HEK293 (cell line): ENCODE data around the gene ARHGAP10.

Source experiments
- CTCF ChIA-PET: fragments of 350-600 bp; formaldehyde crosslinking; extraction: SDS; loops from one replicate; lab custom pipeline; 2021; ENCODE audit warnings: antibody characterized with exemption; lab: Yijun Ruan, JAX
- POLR2A ChIA-PET: fragments of 300-600 bp; formaldehyde crosslinking; extraction: SDS; loops from one replicate; lab custom pipeline; 2020; ENCODE audit warnings: antibody characterized with exemption, inconsistent platforms; lab: Yijun Ruan, JAX
- H3K27ac ChIP-seq: fragments of 200-500 bp; sonication (Bioruptor generic); 2 replicates; pipeline ENCODE4 v1.5.1; 2014; ENCODE audit warnings: low read depth, low read length, control low read depth, inconsistent platforms; ENCODE audit errors: extremely low read depth
- H3K36me3 ChIP-seq, 2 experiments: fragments of 200-500 bp in 1 of 2; sonication (Bioruptor generic) in 1 of 2; 1 replicate in 1 of 2; 2 replicates in 1 of 2; pipeline ENCODE4 v1.5.1; 2014 to 2017; ENCODE audit warnings: inconsistent platforms in 2 of 2, low read length in 2 of 2; ENCODE audit not compliant: control insufficient read depth in 2 of 2, insufficient read depth in 1 of 2
- H3K4me1 ChIP-seq: fragments of 200-500 bp; sonication (Bioruptor generic); 2 replicates; pipeline ENCODE4 v1.5.1; 2014; ENCODE audit warnings: mild to moderate bottlenecking, low read length, inconsistent platforms; ENCODE audit not compliant: control insufficient read depth, insufficient read depth
- H3K4me3 ChIP-seq: 2 replicates; pipeline ENCODE4 v1.5.1; 2011; ENCODE audit warnings: low read depth, mild to moderate bottlenecking, control low read depth, low read length, moderate library complexity
- H3K9me3 ChIP-seq: fragments of 200-500 bp; sonication (Bioruptor generic); 2 replicates; pipeline ENCODE4 v1.5.1; 2014; ENCODE audit warnings: low read depth, low read length, inconsistent platforms; ENCODE audit not compliant: control insufficient read depth, insufficient read depth
- RBAK ChIP-seq: fragments of 450-650 bp; formaldehyde crosslinking; IDR thresholded peaks from 2 replicates; pipeline ENCODE4 v1.5.1; 2016; ENCODE audit warnings: missing biosample characterization, missing genetic modification characterization
- ZBTB17 ChIP-seq: fragments of 450-650 bp; formaldehyde crosslinking; IDR thresholded peaks from 2 replicates; pipeline ENCODE4 v1.5.1; 2016; ENCODE audit warnings: missing biosample characterization, missing genetic modification characterization
- ZIC2 ChIP-seq: fragments of 450-650 bp; formaldehyde crosslinking; IDR thresholded peaks from 2 replicates; pipeline ENCODE4 v1.5.1; 2016; ENCODE audit warnings: missing biosample characterization, missing genetic modification characterization
- ZNF157 ChIP-seq: fragments of 450-650 bp; formaldehyde crosslinking; IDR thresholded peaks from 2 replicates; pipeline ENCODE4 v1.5.1; 2016; ENCODE audit warnings: missing biosample characterization, missing genetic modification characterization
- ZNF274 ChIP-seq, 2 experiments: fragments of 200-500 bp in 1 of 2; fragments of 450-650 bp in 1 of 2; sonication (Bioruptor generic) in 1 of 2; formaldehyde crosslinking in 1 of 2; IDR thresholded peaks; 2 replicates each; pipeline versions ENCODE4 v1.5.1 to v1.6.1; 2014 to 2016; ENCODE audit warnings: borderline replicate concordance in 1 of 2, inconsistent platforms in 1 of 2, low read length in 1 of 2, missing biosample characterization in 1 of 2, missing genetic modification characterization in 1 of 2
- ZNF391 ChIP-seq: fragments of 450-650 bp; formaldehyde crosslinking; IDR thresholded peaks from 2 replicates; pipeline ENCODE4 v1.5.1; 2016; ENCODE audit warnings: low read depth, missing biosample characterization, missing genetic modification characterization, borderline replicate concordance
- ZNF426 ChIP-seq: fragments of 450-650 bp; formaldehyde crosslinking; IDR thresholded peaks from 2 replicates; pipeline ENCODE4 v1.5.1; 2017; ENCODE audit warnings: missing biosample characterization, missing genetic modification characterization, mild to moderate bottlenecking, inconsistent platforms, moderate library complexity
- ZNF514 ChIP-seq: fragments of 450-650 bp; formaldehyde crosslinking; IDR thresholded peaks from 2 replicates; pipeline ENCODE4 v1.5.1; 2016; ENCODE audit warnings: missing biosample characterization, missing genetic modification characterization
- ZNF548 ChIP-seq: fragments of 450-650 bp; formaldehyde crosslinking; IDR thresholded peaks from 2 replicates; pipeline ENCODE4 v1.5.1; 2016; ENCODE audit warnings: missing biosample characterization, missing genetic modification characterization
- ZNF621 ChIP-seq: fragments of 450-650 bp; formaldehyde crosslinking; IDR thresholded peaks from 2 replicates; pipeline ENCODE4 v1.5.1; 2017; ENCODE audit warnings: missing biosample characterization, missing genetic modification characterization
- TF ChIP-seq, protein P1 (sequence below): fragments of 450-650 bp; formaldehyde crosslinking; IDR thresholded peaks from 2 replicates; pipeline ENCODE4 v1.5.1; 2016; ENCODE audit warnings: missing biosample characterization, missing genetic modification characterization, borderline replicate concordance
- TF ChIP-seq, protein P2 (sequence below): fragments of 450-650 bp; formaldehyde crosslinking; IDR thresholded peaks from 2 replicates; pipeline ENCODE4 v1.5.1; 2017; ENCODE audit warnings: missing biosample characterization, missing genetic modification characterization
- TF ChIP-seq, protein P3 (sequence below): fragments of 450-650 bp; formaldehyde crosslinking; IDR thresholded peaks from 2 replicates; pipeline ENCODE4 v1.5.1; 2016; ENCODE audit warnings: missing biosample characterization, missing genetic modification characterization
- TF ChIP-seq, protein P4 (sequence below): fragments of 450-650 bp; formaldehyde crosslinking; IDR thresholded peaks from 2 replicates; pipeline ENCODE4 v1.5.1; 2016; ENCODE audit warnings: missing biosample characterization, missing genetic modification characterization, low read depth

The ARHGAP10 gene

DNA sequence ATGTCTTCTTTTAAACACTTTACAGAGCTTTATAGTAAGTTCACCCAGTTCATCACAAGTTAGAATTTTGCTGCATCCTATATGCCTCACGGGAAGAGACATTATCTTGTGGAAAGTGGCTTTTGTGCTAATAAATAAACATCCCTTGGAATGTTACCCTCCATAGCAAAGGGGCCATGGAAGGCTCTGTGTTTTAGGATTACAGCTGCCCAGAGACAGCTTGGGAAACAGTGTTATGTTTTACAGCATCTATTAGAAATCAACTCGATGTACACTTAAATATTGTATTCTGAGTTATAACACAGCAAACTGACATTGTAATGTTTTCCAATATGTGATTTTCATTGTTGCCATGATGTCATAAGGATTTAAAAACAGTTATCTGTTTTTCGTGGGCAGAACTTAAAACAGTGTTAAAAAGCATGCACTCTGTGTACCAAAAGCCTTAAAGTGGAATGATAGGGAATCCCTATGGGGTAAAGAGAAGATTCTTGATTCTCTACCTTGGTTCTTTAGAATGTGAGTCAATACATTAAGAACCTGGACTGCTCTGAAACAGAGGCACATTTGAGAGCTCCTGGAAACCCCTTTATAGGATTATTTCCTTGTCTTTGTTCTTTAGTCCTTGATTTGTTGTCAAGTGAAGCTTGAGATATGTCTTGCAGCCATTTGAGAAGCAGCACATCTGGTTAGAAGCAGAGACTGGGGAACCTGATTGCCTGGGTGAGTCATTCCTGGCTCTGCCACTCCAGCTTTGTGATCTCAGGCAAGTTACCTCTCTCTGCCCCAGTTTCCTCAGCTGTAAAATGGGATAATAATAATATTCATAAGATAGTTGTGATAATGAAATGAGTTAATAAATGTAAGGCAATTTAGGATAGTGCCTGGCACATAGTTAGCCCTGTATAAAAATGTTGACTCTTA is 41.6 kb downstream of the ARHGAP10 start (continued):
- TF ChIP-seq, protein P1, sequence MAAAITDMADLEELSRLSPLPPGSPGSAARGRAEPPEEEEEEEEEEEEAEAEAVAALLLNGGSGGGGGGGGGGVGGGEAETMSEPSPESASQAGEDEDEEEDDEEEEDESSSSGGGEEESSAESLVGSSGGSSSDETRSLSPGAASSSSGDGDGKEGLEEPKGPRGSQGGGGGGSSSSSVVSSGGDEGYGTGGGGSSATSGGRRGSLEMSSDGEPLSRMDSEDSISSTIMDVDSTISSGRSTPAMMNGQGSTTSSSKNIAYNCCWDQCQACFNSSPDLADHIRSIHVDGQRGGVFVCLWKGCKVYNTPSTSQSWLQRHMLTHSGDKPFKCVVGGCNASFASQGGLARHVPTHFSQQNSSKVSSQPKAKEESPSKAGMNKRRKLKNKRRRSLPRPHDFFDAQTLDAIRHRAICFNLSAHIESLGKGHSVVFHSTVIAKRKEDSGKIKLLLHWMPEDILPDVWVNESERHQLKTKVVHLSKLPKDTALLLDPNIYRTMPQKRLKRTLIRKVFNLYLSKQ: no peak
- TF ChIP-seq RBAK (tag by site-specific recombination): no peak

DNA sequence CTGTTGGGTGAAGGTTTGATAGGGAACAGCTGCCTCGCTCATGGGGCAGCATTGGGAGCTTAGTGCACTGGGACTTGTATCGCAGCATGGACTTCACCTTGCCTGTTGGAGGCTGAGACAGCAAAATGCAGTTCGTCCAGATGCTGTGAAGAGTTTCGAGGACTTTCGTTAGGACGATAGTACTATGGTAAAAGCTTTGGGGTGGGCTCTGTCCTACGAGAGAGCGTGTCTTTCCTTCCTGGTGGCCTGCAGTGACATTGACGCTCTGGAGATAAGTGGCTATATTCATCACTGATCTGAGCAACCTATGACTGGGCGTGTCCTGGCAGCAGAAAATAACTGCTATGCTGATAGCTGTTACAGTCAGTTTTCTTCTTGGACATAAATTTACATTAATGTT is 44.8 kb downstream of the ARHGAP10 start:
- TF ChIP-seq ZIC2 (tag by site-specific recombination) (no peak), ZBTB17 (tag by site-specific recombination) (no peak), ZNF157 (no peak)
- TF ChIP-seq, protein P2, sequence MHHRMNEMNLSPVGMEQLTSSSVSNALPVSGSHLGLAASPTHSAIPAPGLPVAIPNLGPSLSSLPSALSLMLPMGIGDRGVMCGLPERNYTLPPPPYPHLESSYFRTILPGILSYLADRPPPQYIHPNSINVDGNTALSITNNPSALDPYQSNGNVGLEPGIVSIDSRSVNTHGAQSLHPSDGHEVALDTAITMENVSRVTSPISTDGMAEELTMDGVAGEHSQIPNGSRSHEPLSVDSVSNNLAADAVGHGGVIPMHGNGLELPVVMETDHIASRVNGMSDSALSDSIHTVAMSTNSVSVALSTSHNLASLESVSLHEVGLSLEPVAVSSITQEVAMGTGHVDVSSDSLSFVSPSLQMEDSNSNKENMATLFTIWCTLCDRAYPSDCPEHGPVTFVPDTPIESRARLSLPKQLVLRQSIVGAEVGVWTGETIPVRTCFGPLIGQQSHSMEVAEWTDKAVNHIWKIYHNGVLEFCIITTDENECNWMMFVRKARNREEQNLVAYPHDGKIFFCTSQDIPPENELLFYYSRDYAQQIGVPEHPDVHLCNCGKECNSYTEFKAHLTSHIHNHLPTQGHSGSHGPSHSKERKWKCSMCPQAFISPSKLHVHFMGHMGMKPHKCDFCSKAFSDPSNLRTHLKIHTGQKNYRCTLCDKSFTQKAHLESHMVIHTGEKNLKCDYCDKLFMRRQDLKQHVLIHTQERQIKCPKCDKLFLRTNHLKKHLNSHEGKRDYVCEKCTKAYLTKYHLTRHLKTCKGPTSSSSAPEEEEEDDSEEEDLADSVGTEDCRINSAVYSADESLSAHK: peak; percentile 30; the same call in 1 of the 2 replicates
- TF ChIP-seq, all 188 proteins: peak for 1
- no peak overlapping the region for H3K4me3 ChIP-seq
- peaks cover 9% of the 10 kb centered on the region for H3K4me1 ChIP-seq
- ChIA-PET POLR2A (no interaction called here), CTCF (interaction anchor here (1.0 kb wide), 1 partner anchor 11 kb away, joined by 3 read pairs; no protein-coding TSS in a partner anchor)
- H3K27ac ChIP-seq: no peak overlapping the region
- no peaks in the 10 kb centered on the region for H3K9me3 ChIP-seq
- no peaks in the 10 kb centered on the region for H3K36me3 ChIP-seq

DNA sequence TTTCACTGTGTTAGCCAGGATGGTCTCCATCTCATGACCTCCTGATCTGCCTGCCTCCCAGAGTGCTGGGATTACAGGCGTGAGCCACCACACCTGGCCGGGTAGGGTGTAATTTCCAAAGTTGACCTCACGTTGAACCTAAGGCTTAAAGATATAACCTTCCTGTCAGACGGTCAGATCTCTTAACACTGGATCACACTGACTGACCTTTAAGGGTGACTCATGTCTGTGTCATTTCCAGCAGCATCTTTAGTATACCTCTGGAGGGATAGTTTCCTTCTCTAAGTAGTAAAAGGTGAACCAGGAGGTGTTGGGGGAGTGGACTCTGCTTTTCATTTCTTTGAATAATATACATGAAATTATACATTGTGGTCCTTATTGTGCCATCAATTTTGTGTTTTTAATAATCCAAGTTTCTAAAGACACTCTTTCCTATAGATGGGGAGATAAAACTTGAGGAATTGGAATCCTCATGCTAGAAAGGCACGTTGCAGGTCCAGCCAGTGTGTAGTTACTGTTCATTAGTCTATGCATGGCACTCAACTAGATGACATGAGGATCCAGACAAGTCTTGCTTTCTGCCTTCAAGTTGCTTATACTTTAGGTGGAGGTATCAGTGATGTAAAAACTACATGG is 45.7 kb downstream of the ARHGAP10 start:
- Histone ChIP-seq H3K4me3 (no peak overlapping the region), H3K4me1 (peaks cover 3% of the 10 kb centered on the region), H3K27ac (no peak overlapping the region), H3K36me3 (no peaks in the 10 kb centered on the region), H3K9me3 (no peaks in the 10 kb centered on the region)
- ChIA-PET CTCF (no interaction called here), POLR2A (no interaction called here)
- TF ChIP-seq ZNF548 (tag by site-specific recombination) (no peak), ZNF274 (IDR thresholded peaks at IDR 0.05; ENCODE audit: low read length) (no peak), ZNF274 (tag by site-specific recombination; IDR thresholded peaks at IDR 0.05; ENCODE audit: borderline replicate concordance) (no peak), ZNF621 (no peak), ZNF391 (tag by site-specific recombination) (no peak), ZNF426 (tag by site-specific recombination) (no peak), ZNF514 (tag by site-specific recombination) (no peak)
- TF ChIP-seq, protein P3, sequence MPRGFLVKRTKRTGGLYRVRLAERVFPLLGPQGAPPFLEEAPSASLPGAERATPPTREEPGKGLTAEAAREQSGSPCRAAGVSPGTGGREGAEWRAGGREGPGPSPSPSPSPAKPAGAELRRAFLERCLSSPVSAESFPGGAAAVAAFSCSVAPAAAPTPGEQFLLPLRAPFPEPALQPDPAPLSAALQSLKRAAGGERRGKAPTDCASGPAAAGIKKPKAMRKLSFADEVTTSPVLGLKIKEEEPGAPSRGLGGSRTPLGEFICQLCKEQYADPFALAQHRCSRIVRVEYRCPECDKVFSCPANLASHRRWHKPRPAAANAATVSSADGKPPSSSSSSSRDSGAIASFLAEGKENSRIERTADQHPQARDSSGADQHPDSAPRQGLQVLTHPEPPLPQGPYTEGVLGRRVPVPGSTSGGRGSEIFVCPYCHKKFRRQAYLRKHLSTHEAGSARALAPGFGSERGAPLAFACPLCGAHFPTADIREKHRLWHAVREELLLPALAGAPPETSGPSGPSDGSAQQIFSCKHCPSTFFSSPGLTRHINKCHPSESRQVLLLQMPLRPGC (tag by site-specific recombination): no peak
- TF ChIP-seq, protein P4, sequence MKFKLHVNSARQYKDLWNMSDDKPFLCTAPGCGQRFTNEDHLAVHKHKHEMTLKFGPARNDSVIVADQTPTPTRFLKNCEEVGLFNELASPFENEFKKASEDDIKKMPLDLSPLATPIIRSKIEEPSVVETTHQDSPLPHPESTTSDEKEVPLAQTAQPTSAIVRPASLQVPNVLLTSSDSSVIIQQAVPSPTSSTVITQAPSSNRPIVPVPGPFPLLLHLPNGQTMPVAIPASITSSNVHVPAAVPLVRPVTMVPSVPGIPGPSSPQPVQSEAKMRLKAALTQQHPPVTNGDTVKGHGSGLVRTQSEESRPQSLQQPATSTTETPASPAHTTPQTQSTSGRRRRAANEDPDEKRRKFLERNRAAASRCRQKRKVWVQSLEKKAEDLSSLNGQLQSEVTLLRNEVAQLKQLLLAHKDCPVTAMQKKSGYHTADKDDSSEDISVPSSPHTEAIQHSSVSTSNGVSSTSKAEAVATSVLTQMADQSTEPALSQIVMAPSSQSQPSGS (tag by site-specific recombination): no peak
